GDM1 (cell line): ENCODE measurements around the gene TTLL12.
"Not testable (repeated sequence)": the region's sequence is repeated elsewhere in the genome, so short reads cannot be mapped to it uniquely, and the experiment has no call there.

ENCODE experiments used
- DNase-seq: peaks from one replicate; lab custom pipeline; 2025; lab: John Stamatoyannopoulos, UW

The TTLL12 gene

DNA sequence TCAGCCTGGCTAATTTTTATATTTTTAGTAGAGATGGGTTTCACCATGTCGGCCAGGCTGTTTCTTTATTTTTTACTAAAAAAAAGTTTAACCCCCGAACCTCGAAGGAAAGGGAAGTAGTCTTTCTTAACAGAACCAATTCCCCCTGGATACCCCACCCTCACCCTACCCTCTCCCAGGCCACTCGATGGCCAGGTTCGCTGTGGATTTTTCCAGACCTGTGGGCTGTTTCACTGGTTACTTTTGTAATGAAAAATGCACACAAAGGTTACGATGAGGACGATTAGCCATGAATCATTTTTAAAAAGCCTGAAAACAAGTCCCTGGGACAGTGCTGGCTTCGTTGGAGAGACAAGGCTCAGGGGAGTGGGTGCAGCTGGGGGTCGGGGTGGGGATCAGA, 33.0 kb downstream of the TTLL12 start:
- DNase-seq, result no peak

DNA sequence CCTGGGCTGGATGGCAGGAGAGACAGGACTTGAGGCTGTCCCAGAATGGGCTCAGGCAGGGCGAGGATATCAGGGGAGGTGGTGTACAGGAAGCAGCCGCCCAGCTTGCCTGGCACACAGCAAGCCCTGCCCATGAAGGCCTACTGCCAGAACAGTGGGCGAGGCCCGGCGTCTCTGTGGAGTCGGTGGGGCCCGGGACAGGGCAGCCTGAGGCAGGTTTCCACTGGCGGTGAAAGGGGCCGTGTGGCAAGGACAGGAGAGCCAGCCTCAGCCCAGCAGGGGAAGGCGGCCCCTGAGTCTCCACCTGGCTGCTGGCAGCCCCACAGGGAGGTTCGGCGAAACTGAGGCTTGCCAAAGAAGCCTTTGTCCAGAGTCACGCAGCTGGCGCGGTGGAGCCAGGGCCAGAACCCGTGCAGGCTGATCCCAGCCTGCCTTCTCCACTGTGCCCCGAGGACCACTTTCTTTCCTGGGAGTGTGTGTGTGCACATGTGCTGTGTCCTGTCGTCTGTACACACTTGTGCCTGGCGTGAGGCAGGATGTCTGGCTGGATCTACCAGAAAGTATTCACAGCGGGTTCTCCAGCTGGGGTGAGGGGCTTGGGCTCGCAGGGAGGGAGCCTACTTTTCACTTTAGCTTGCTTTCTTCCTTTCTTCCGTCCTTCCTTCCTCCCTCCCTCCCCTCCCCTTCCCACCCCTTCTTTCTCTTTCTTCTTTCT, 34.4 kb downstream of the TTLL12 start:
- DNase-seq, result no peak

GRCh38 chr22:43152003-43152356, 35.0 kb downstream of the TTLL12 start:
- no peak for DNase-seq

GRCh38 chr22:43151251-43152002, 35.5 kb downstream of the TTLL12 start, which contains the start of gene TSPO:
TSS of gene TSPO (plus strand) at chr22:43151559. CDS start at chr22:43159239, 7,680 bp downstream.
- DNase-seq, result peak; percentile 21

- no peak for DNase-seq
These were observed 36.2 kb downstream of the TTLL12 start for GRCh38 chr22:43150731-43151206.

DNA sequence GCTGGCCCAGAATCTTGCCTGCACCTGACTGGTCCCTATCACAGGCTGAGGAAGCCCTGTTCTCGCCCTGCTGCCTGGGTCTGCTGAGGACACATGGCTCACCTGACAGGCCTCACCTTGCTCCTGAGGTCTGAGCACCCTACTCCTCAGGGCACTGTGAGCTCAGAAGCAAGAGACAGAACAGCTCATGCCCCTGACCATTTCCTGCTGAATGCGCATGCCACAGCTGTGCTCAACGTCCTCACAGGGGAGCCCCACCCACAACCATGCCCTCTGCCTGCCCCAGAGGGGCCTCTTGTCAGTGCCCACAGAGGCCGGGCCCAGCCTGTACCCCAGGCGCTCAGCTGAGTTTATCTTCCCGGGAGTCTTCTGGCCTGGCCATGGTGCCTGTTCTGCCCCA, 38.4 kb downstream of the TTLL12 start:
- no peak for DNase-seq

- no peak for DNase-seq
These were observed 39.1 kb downstream of the TTLL12 start for GRCh38 chr22:43147821-43148220.

- DNase-seq, result not testable (repeated sequence)
These were observed 40.6 kb downstream of the TTLL12 start for GRCh38 chr22:43146332-43146731.

GRCh38 chr22:43145371-43145770, 41.6 kb downstream of the TTLL12 start:
- DNase-seq, result not testable (repeated sequence)

DNA sequence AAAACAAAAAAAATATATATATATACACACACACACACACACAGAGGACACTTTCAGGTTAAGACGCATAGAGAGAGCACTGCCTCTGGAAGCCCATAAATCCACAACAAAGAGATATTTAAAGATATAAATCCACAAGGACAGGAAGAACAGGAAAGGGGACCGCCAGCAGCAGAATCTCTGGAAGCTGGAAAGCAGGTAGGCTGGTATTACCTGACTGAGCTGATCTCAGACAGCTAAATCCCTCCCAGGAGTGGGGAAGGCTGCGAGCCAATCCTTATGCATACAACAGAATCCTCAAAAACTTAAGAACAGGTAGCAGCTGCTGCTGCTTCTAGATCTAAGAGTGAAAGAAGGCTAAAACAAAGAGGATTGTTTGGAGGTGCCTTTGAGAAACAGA, 42.0 kb downstream of the TTLL12 start:
- DNase-seq, result no peak

- DNase-seq, result peak; percentile 72
These were observed 43.9 kb downstream of the TTLL12 start, which contains the start of gene MCAT for GRCh38 chr22:43142880-43143562. TSS of gene MCAT (minus strand) at chr22:43143398. CDS start at chr22:43143348, 50 bp downstream.

- no peak for DNase-seq
These were observed 50.1 kb downstream of the TTLL12 start for GRCh38 chr22:43136801-43137200.

DNA sequence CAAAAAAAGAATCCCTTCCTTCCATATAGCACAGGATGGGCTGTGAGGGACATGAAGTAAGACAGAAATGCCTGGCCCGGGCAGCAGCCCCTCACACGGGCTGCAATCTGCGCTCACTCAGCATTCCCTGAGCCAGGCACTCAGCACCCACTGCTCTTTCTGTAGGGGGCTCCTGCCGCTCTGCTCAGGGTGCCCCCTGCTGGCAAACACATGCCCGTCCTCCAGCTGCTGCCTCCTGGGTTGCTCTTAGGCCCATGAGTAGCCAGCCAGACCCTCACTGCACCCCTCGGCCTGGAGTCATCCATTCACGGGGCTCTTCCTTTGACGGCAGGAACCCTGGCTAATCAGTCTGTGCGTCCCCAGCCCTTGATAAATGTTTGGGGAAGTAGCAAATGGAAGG, 50.7 kb downstream of the TTLL12 start:
- DNase-seq, result peak; percentile 13

GRCh38 chr22:43135565-43135964, 51.4 kb downstream of the TTLL12 start:
- no peak for DNase-seq

GRCh38 chr22:43134553-43134952, 52.4 kb downstream of the TTLL12 start:
- DNase-seq, result no peak

DNA sequence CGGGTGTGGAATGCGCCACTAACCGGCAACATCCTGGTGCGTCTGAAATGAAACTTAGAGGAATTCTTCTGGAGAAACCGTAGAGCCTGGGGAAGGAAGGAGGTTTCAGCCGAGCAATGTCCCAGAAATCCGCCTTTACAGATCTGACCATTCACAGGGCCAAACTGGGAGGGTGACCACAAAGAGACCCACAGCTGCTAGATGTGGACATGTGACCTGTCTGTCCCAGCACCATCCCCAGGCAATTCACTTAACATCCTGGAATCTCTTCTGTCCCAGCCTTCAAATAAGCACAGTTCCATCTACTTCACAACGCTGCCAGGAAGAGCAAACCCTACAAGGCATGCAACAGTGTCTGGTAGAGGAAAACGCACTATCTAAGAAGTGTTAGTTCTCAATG, 53.5 kb downstream of the TTLL12 start:
- DNase-seq, result no peak

DNA sequence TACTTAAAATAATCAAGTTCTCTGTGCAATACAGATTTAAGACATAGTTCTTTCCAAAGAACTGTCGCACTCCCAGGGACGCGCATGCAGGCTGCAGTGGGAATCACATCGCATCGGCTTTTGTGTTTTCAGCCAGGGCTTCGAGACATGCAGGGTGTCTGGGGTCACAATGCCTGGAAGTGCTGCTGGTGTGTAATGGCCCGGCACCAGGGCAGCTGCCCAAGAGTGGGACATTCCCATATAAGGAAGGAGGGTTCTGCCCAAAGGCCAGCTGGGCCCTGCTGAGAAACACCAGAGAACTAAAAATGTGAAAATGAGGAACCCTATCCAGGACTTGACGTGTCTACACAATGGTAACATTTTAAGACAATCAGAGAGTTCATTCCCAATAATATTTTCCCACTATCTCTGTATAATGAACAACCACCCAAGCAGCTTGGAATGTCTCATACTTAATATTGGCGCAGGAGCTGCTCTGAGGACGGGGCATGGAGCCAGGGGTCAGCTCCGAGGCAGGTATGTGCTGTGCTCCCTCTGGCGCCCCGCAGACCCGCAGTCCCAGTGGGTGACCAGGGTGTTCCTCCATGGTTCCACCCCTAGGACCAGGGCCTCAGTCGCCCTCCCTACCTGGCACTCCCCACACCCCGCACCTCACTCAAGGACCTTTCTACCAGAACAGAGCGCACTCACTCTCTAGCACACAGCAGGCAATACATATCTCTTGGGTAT, 55.0 kb downstream of the TTLL12 start:
- DNase-seq, result no peak

DNA sequence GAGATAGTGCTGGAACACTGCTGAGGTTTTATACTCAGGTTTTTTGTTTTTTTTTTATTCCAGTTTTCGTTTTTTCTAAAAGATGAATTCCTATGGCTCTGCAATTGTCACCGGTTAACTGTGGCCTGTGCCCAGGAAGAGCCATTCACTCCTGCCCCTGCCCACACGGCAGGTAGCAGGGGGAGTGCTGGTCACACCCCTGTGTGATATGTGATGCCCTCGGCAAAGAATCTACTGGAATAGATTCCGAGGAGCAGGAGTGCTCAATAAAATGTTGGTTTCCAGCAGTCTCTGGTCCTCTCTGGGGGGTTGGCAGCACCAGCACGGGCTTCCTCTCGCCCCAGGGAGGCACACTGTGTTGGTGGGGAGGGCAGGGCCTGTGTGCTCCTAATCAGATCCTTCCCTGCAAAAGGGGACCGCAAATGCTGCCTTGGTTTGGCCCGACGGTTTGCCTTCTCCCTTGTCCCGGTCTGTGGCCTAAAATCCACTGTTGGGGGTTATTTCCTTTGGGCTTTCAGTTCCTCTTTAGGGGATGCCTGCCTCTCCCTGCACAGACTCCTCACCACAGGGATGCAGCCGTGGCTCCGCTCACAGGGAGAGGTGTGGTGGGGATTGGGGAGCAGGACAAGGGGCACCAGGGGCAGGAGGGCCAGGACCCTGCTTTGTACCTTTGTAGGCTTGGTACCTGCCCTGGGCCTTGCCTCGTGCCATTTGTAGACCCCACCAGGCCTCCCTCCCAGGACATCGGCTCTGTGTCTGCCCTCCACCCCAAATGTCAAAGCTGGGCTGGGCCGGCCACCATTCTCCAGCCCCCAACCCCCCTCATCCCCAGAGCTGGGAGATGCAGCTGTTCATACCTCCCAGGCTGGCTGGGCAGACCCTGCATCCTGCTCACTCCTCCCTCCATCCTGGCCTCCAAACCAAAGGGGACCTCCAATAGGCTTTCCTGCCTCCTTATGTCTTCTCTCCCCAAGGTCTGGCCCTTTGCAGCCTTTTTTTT, 57.2 kb downstream of the TTLL12 start:
- no peak for DNase-seq

DNA sequence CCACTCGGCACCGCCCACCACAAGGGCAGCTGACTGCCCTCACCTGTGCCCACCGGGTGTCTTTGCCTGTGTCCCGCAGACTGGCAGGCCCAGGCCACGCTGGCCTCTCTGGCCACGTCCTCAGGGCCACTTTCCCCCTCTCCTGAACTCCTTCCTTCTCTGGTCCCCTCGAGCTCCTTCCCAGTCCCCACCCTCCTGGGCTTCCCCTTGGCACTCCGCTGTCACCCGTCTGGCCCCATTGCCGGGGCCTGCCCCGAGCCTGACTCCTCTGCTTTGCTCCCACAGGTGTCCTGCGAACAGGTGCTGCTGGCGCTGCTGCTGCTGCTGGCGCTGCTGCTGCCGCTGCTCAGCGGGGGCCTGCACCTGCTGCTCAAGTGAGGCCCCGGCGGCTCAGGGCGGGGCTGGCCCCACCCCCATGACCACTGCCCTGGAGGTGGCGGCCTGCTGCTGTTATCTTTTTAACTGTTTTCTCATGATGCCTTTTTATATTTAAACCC, 58.0 kb downstream of the TTLL12 start:
- DNase-seq, result no peak

DNA sequence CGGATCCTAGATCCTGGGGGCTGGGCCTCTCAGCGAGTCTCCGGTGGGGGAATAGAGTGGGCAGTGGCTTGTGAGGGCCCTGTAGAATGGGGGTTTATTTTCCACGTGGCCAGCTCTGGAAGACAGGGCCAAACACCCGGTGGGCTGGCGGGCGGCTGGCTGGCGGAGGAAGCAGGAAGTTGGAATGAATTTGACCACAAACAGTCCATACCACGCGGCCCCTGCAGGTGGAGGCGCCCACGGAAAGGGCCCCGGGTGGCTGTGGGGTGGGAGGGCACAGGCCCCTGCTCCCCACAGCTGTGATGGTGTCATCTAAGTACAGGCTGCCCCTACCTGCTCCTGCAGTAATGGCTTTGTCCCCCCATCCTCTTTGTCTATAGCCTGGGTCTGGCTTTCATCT, 58.8 kb downstream of the TTLL12 start:
- DNase-seq, result no peak
